ENCODE results near the gene AFF3. TPM values are rescaled to one million over a fixed set of nuclear protein-coding genes. Genes with fewer than 3 reads are reported as not detected.
A peak's percentile ranks its signal among the peaks of the same experiment; 100 is the strongest.

The AFF3 gene
- total and polyA plus RNA-seq, 4 experiments from 2014 or later: 0.63 to 4.6 (median 3.6) TPM

DNA sequence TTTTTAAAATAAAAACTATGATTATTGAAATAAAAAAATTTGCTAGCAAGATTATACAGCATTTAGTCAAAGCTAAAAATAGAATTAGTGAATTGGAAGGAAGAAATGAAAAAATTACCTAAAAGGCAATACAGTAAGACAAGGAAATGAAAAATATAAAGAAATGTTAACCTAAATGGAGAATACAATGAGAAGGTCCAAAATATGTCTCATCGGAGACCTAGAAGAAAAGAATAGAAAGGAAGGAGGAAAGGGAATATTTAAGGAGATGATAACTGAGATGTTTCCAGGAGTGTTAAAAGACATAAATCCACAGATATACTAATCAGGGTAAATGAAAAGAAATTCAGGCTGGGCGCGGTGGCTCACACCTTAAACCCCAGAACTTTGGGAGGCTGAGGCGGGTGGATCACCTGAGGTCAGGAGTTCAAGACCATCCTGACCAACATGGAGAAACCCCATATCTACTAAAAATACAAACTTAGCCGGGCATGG, 78.9 kb downstream of the AFF3 start:
- H3K27me3 ChIP-seq (ENCODE audit: insufficient read depth, low read length): no peaks in the 10 kb centered on the region
- peak overlapping the region in 1 of 7 donors; percentile 18 for H3K27ac Mint-ChIP-seq
- no peaks in the 10 kb centered on the region for H3K36me3 ChIP-seq (ENCODE audit: insufficient read depth, low read length)
- ChIA-PET CTCF (ENCODE audit: partially characterized antibody) (no interaction called here), POLR2A (ENCODE audit: partially characterized antibody) (interaction anchor here (1.0 kb wide), 1 partner anchor 171 kb away, joined by 4 read pairs; no protein-coding TSS in a partner anchor)
- peaks cover 14 to 37% (median 29%) of the 10 kb centered on the region in 4 donors for H3K4me1 Mint-ChIP-seq
- no peak overlapping the region for H3K4me3 ChIP-seq (ENCODE audit: low read length in 2 of 2)
- peaks cover 4 to 8% of the 10 kb centered on the region in 2 donors for H3K27me3 Mint-ChIP-seq
- no peak overlapping the region for H3K27ac ChIP-seq (ENCODE audit: low read depth, low read length)
- peaks cover 36% of the 10 kb centered on the region for H3K4me1 ChIP-seq (ENCODE audit: insufficient read depth, low read length)
- intact Hi-C loops (cut with micrococcal nuclease): no loop called here
- peaks cover 0 to 5% of the 10 kb centered on the region in 2 donors for H3K36me3 Mint-ChIP-seq
- peaks cover 0 to 6% (median 3%) of the 10 kb centered on the region in 8 donors for H3K9me3 Mint-ChIP-seq
- no peak for DNase-seq
- peak overlapping the region in 1 of 8 donors; percentile 31 for H3K4me3 Mint-ChIP-seq
- no peaks in the 10 kb centered on the region for H3K9me3 ChIP-seq (ENCODE audit: control insufficient read depth in 1 of 2, low read length in 2 of 2)

DNA sequence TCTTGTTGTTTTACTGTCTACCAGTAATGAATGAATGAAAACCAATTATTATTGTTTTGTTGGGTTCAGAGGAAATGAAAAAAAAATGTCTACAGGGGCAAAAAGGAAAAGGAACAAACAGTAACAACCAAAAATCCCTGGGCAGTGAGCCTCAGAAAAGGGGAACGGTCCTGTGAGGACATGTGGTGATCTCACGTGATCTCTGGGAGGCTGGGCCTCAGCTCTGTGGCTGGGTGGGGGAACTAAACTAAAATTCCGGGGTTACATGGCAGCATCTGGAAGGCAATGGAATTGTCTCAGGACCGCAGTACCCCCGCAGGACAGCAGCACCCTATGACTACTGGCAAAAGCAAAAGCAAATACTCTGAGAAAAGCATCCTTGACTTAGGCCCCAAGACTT, 80.1 kb downstream of the AFF3 start:
- no peak overlapping the region for H3K27ac ChIP-seq (ENCODE audit: low read depth, low read length)
- H3K9me3 Mint-ChIP-seq: peaks cover 0 to 6% (median 3%) of the 10 kb centered on the region in 8 donors
- H3K9me3 ChIP-seq (ENCODE audit: control insufficient read depth in 1 of 2, low read length in 2 of 2): no peaks in the 10 kb centered on the region
- H3K36me3 ChIP-seq (ENCODE audit: insufficient read depth, low read length): no peaks in the 10 kb centered on the region
- no peak overlapping the region for H3K4me3 ChIP-seq (ENCODE audit: low read length in 2 of 2)
- intact Hi-C loops (cut with micrococcal nuclease): no loop called here
- peaks cover 0 to 5% of the 10 kb centered on the region in 2 donors for H3K36me3 Mint-ChIP-seq
- H3K4me1 Mint-ChIP-seq: peaks cover 14 to 37% (median 29%) of the 10 kb centered on the region in 4 donors
- ChIA-PET CTCF (ENCODE audit: partially characterized antibody) (interaction anchor here (0.8 to 1.7 kb wide), 2 partner anchors 9 to 200 kb away, joined by 3 to 4 read pairs; no protein-coding TSS in a partner anchor), POLR2A (ENCODE audit: partially characterized antibody) (no interaction called here)
- H3K27me3 Mint-ChIP-seq: peaks cover 4 to 7% of the 10 kb centered on the region in 2 donors
- H3K27ac Mint-ChIP-seq: peak overlapping the region in 2 of 7 donors; percentile 5 to 74
- H3K27me3 ChIP-seq (ENCODE audit: insufficient read depth, low read length): no peaks in the 10 kb centered on the region
- peak overlapping the region in 1 of 8 donors; percentile 13 for H3K4me3 Mint-ChIP-seq
- peaks cover 36% of the 10 kb centered on the region for H3K4me1 ChIP-seq (ENCODE audit: insufficient read depth, low read length)
- no peak for DNase-seq

DNA sequence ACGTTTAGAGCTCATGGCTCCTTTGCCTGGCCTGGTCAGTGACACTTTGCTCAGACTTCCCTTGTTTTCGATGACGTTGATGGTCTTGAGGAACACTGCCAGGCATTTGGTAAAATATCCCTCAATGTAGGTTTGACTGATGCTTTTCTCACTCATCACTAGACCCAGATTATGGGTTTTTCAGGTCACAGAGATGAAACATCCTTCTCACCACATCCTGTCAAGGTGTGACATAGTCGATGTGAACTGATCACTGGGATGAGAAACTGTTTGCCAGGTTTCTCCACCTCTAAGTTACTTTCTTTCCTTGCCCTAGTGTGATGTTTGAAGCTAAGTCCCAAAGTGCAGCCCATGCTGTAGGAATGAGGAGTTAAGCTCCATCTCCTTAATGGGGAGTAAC, 81.5 kb downstream of the AFF3 start:
- peaks cover 14 to 37% (median 29%) of the 10 kb centered on the region in 4 donors for H3K4me1 Mint-ChIP-seq
- DNase-seq: peak; percentile 35 to 53 (median 43)
- H3K9me3 Mint-ChIP-seq: peaks cover 0 to 6% (median 3%) of the 10 kb centered on the region in 8 donors
- peaks cover 36% of the 10 kb centered on the region for H3K4me1 ChIP-seq (ENCODE audit: insufficient read depth, low read length)
- no peak overlapping the region for H3K4me3 ChIP-seq (ENCODE audit: low read length in 2 of 2)
- H3K36me3 ChIP-seq (ENCODE audit: insufficient read depth, low read length): no peaks in the 10 kb centered on the region
- no peaks in the 10 kb centered on the region for H3K27me3 ChIP-seq (ENCODE audit: insufficient read depth, low read length)
- peak overlapping the region; percentile 50 to 93 (median 91) for H3K27ac Mint-ChIP-seq
- ChIA-PET CTCF (ENCODE audit: partially characterized antibody) (interaction anchor here (1.7 kb wide), 1 partner anchor 10 kb away, joined by 4 read pairs; no protein-coding TSS in a partner anchor), POLR2A (ENCODE audit: partially characterized antibody) (no interaction called here)
- H3K9me3 ChIP-seq (ENCODE audit: control insufficient read depth in 1 of 2, low read length in 2 of 2): no peaks in the 10 kb centered on the region
- peaks cover 4 to 9% of the 10 kb centered on the region in 2 donors for H3K27me3 Mint-ChIP-seq
- H3K36me3 Mint-ChIP-seq: peaks cover 0 to 5% of the 10 kb centered on the region in 2 donors
- peak overlapping the region in 6 of 8 donors; percentile 10 to 83 (median 63) for H3K4me3 Mint-ChIP-seq
- H3K27ac ChIP-seq (ENCODE audit: low read depth, low read length): no peak overlapping the region
- intact Hi-C loops (cut with micrococcal nuclease): no loop called here

DNA sequence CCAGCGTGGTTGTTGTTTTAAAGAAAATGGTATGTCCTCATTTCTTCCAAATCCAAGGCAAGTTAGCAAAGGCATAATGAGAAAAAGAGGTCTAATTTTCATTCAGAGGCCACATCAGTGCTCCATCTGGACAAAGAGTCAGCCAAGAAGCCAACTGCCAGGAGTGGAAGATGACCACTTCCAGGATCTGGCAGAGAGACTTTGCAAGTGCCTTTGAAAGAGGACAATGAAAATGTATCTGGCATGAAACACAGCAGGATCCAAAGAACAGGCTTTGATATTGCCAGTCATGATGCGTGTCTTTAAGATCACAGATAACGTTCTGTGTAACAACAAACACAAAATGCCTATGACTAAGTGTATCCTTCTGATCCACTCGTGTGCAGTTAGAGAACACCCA, 82.8 kb downstream of the AFF3 start:
- Mint-ChIP-seq H3K27me3 (peaks cover 4 to 9% of the 10 kb centered on the region in 2 donors), H3K4me3 (no peak overlapping the region), H3K27ac (peak overlapping the region in 1 of 7 donors; percentile 6), H3K36me3 (peaks cover 0 to 5% of the 10 kb centered on the region in 2 donors), H3K4me1 (peaks cover 14 to 35% (median 26%) of the 10 kb centered on the region in 4 donors), H3K9me3 (peaks cover 0 to 6% (median 3%) of the 10 kb centered on the region in 8 donors)
- H3K27ac ChIP-seq (ENCODE audit: low read depth, low read length): no peak overlapping the region
- POLR2A ChIA-PET (ENCODE audit: partially characterized antibody): no interaction called here
- CTCF ChIA-PET (ENCODE audit: partially characterized antibody): no interaction called here
- no peak for DNase-seq
- peaks cover 32% of the 10 kb centered on the region for H3K4me1 ChIP-seq (ENCODE audit: insufficient read depth, low read length)
- no peaks in the 10 kb centered on the region for H3K9me3 ChIP-seq (ENCODE audit: control insufficient read depth in 1 of 2, low read length in 2 of 2)
- H3K4me3 ChIP-seq (ENCODE audit: low read length in 2 of 2): no peak overlapping the region
- H3K36me3 ChIP-seq (ENCODE audit: insufficient read depth, low read length): no peaks in the 10 kb centered on the region
- no peaks in the 10 kb centered on the region for H3K27me3 ChIP-seq (ENCODE audit: insufficient read depth, low read length)
- intact Hi-C loops (cut with micrococcal nuclease): no loop called here

DNA sequence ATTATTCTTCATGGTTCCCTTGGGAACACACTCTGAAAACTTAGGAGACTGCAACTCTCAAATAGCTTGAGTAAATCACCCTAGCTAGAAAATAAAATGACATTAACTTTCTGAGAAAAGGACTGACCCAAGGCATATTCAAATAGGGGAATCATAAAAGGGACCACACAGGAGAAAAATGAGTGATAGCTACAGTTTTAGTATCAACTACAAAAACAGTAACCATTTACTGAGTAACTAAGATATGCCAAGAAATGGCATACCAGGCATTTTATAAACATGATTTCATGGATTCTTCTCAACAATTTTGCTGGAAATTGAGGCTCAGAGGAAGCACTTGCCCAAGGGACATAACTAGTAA, 84.5 kb downstream of the AFF3 start:
- Mint-ChIP-seq H3K36me3 (peaks cover 0 to 5% of the 10 kb centered on the region in 2 donors), H3K4me1 (peaks cover 6 to 28% (median 16%) of the 10 kb centered on the region in 4 donors), H3K9me3 (peaks cover 0 to 4% (median 0%) of the 10 kb centered on the region in 8 donors), H3K4me3 (no peak overlapping the region), H3K27me3 (peaks cover 4 to 6% of the 10 kb centered on the region in 2 donors), H3K27ac (no peak overlapping the region)
- no peak overlapping the region for H3K27ac ChIP-seq (ENCODE audit: low read depth, low read length)
- intact Hi-C loops (cut with micrococcal nuclease): no loop called here
- DNase-seq: no peak
- ChIA-PET POLR2A (ENCODE audit: partially characterized antibody) (no interaction called here), CTCF (ENCODE audit: partially characterized antibody) (interaction anchor here (1.4 kb wide), 1 partner anchor 16 kb away, joined by 3 read pairs; no protein-coding TSS in a partner anchor)
- H3K36me3 ChIP-seq (ENCODE audit: insufficient read depth, low read length): no peaks in the 10 kb centered on the region
- peaks cover 27% of the 10 kb centered on the region for H3K4me1 ChIP-seq (ENCODE audit: insufficient read depth, low read length)
- no peak overlapping the region for H3K4me3 ChIP-seq (ENCODE audit: low read length in 2 of 2)
- H3K9me3 ChIP-seq (ENCODE audit: control insufficient read depth in 1 of 2, low read length in 2 of 2): no peaks in the 10 kb centered on the region
- H3K27me3 ChIP-seq (ENCODE audit: insufficient read depth, low read length): no peaks in the 10 kb centered on the region

DNA sequence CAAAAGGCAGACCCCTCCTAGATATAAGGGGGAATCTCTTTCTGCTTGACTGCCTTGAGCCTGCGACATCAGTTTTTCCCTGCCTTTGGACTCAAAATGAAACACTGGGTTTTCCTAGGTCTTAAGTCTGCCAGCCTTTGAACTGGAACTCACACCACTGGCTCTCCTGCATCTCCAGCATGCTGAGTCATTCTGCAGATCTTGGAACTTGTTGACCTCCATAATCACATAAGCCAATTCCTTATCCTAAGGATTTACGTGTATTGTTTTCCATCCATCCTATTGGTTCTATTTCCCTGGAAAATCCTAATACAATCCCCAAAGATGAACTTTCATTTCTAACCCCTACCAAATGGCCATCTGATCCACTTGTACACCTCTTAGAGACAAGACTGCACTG, 88.0 kb downstream of the AFF3 start:
- H3K27me3 Mint-ChIP-seq: peaks cover 2 to 4% of the 10 kb centered on the region in 2 donors
- no peaks in the 10 kb centered on the region for H3K36me3 Mint-ChIP-seq
- POLR2A ChIA-PET (ENCODE audit: partially characterized antibody): no interaction called here
- no peak overlapping the region for H3K27ac Mint-ChIP-seq
- H3K27ac ChIP-seq (ENCODE audit: low read depth, low read length): no peak overlapping the region
- CTCF ChIA-PET (ENCODE audit: partially characterized antibody): no interaction called here
- peaks cover 5% of the 10 kb centered on the region for H3K4me1 ChIP-seq (ENCODE audit: insufficient read depth, low read length)
- H3K4me3 ChIP-seq (ENCODE audit: low read length in 2 of 2): no peak overlapping the region
- H3K9me3 ChIP-seq (ENCODE audit: control insufficient read depth in 1 of 2, low read length in 2 of 2): no peaks in the 10 kb centered on the region
- H3K4me3 Mint-ChIP-seq: no peak overlapping the region
- H3K27me3 ChIP-seq (ENCODE audit: insufficient read depth, low read length): no peaks in the 10 kb centered on the region
- H3K36me3 ChIP-seq (ENCODE audit: insufficient read depth, low read length): no peaks in the 10 kb centered on the region
- intact Hi-C loops (cut with micrococcal nuclease): no loop called here
- H3K9me3 Mint-ChIP-seq: no peaks in the 10 kb centered on the region
- DNase-seq: no peak
- H3K4me1 Mint-ChIP-seq: peaks cover 0 to 4% (median 2%) of the 10 kb centered on the region in 4 donors

DNA sequence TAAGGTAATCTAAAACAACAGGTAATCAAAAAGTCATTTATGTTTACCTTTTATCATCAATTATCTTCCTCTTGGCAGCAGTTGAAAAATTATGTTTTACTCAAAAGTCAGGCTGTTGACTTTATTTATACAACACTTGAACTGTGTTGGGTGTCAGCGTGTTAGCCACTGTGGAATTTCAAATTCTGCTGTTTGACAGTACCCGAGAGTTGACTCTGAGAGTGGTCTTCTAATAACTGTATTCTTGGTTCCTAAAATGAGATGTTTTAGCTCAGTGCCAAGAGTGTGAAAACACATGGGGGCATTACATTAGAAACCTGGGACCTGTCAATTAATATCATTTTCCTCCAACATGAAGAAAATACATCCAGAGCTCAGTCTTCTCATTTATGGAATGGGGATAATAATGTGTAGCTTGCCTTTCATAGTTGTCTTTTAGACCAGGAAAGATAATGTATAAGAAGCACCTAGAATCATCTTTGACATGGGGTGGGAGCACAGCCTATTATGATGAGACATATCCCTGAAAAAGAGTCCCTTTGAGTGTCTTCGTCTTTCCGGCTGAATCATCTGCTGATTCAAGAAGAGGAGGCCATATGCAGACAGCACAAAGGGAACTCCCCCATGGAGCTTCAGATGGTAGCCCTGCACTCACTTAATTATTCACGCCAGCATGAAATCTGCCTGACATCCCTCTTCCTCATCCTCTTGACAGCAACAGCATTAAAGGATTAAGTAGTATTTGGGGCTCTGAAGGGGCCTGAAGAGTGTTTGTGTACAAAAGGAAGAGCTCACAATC, 89.1 kb downstream of the AFF3 start:
- no peak overlapping the region for H3K27ac Mint-ChIP-seq
- no peaks in the 10 kb centered on the region for H3K4me1 ChIP-seq (ENCODE audit: insufficient read depth, low read length)
- H3K36me3 ChIP-seq (ENCODE audit: insufficient read depth, low read length): no peaks in the 10 kb centered on the region
- ChIA-PET CTCF (ENCODE audit: partially characterized antibody) (no interaction called here), POLR2A (ENCODE audit: partially characterized antibody) (no interaction called here)
- H3K27me3 ChIP-seq (ENCODE audit: insufficient read depth, low read length): no peaks in the 10 kb centered on the region
- H3K4me3 ChIP-seq (ENCODE audit: low read length in 2 of 2): no peak overlapping the region
- H3K27me3 Mint-ChIP-seq: peaks cover 2 to 4% of the 10 kb centered on the region in 2 donors
- intact Hi-C loops (cut with micrococcal nuclease): no loop called here
- H3K4me1 Mint-ChIP-seq: no peaks in the 10 kb centered on the region
- DNase-seq: no peak
- H3K9me3 Mint-ChIP-seq: no peaks in the 10 kb centered on the region
- no peak overlapping the region for H3K4me3 Mint-ChIP-seq
- H3K9me3 ChIP-seq (ENCODE audit: control insufficient read depth in 1 of 2, low read length in 2 of 2): no peaks in the 10 kb centered on the region
- H3K36me3 Mint-ChIP-seq: no peaks in the 10 kb centered on the region
- no peak overlapping the region for H3K27ac ChIP-seq (ENCODE audit: low read depth, low read length)

Data from CD4-positive, alpha-beta memory T cell (primary cell).